Esophagus mucosa (tissue), 1 donor: Measurements from ENCODE around the gene COL13A1. TPM values are rescaled to one million over a fixed set of nuclear protein-coding genes. Genes with fewer than 3 reads are reported as not detected.
A peak's percentile ranks its signal among the peaks of the same experiment; 100 is the strongest.

Experiments used
- ATAC-seq: fragments of 200-7000 bp; cut with Tn5 transposase; one replicate; pipeline ENCODE4 v1.9.1; 2020
- total RNA-seq: library from RNA; stranded (reverse); gene quantifications from one replicate; pipeline ENCODE4 v1.2.4, GENCODE V29; 2023
- donor health status: DM: yes; HTN: yes; CAD: no.

The COL13A1 gene
- total RNA-seq, 1 donor from 2014 or later = 0.92 TPM

DNA sequence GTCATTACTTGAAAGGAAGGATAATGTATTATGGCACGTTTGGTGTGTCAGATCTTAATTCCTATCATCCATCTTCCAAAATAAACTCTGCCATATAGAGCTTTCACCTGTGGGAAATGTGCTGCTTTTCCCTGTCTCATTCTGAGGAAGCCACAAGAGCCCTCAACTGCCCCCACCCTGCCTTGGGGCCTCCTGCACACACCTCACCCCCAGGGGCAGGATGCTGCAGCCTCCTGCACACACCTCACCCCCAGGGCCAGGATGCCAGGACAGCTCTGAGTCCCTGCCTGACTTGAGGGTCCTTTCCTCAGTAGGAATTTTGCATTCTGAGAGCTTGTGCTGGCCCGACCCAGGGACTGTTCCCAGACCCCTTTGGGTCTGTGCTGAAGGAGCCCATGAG lies 67.1 kb downstream of the COL13A1 start:
- no peak for ATAC-seq

- peak; percentile 1 for ATAC-seq
Observed at GRCh38 chr10:69869291-69869961, 67.7 kb downstream of the COL13A1 start.

DNA sequence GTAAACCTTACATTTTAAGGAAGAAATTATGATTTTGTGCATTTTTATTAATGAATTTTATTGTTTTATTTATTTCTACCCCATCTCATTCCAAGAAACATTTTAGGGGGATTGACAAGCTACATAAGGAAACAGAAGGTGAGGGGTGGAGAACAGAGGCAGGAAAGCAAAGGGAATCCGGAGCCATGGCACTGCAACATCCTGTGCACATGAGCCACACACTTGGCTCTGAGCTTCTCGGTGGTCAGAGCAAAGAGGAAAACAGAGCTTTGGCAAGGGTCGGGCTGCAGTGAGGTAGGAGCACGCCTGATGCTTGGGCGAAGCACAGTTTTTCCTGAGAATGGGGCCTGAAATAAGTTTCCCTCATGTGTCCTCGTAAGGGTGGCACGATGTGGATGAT lies 68.9 kb downstream of the COL13A1 start:
- no peak for ATAC-seq

DNA sequence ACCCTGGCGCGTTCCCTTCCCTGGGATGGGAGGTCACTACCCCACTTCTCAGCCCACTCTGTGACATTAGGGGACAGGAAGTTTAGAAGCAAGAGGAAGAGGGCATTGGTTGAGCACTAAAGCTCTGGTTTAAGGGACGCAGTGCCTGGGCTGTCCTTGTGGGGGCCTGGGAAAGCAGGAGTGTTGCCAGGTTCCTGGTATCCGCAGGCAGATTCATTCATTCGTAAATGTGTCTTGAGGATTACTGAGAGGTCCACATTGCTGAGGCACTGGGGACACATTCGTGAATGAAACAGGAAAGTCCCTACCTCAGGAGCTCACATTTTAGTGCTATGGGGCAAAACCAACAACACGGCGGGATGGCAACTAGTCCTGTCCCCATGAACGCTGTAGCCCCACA lies 69.4 kb downstream of the COL13A1 start:
- ATAC-seq = no peak

- ATAC-seq = no peak
Observed at GRCh38 chr10:69872323-69872722, 70.6 kb downstream of the COL13A1 start.

- no peak for ATAC-seq
Observed at GRCh38 chr10:69873135-69873639, 71.5 kb downstream of the COL13A1 start.

DNA sequence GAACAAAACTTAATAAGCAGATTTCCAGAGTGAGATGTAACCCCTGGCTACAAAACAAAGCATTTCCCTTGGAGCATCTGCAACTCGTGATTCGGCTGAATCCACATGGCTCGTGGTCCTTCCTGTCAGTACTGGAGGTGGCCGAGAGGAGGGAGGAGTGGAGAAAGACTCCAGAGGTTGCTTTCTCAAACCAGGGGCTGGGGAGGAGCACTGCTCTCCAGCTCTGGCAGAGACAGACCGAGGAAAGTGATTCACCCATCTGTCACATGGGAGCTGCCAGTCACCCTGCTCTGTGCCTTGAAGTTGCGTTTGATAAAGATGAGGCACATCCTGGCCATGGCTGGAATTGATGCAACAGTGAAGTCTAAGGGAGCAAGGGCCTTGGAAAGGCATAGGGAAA lies 72.7 kb downstream of the COL13A1 start:
- ATAC-seq = peak; percentile 42

- ATAC-seq = no peak
Observed at GRCh38 chr10:69875856-69876255, 74.2 kb downstream of the COL13A1 start.

DNA sequence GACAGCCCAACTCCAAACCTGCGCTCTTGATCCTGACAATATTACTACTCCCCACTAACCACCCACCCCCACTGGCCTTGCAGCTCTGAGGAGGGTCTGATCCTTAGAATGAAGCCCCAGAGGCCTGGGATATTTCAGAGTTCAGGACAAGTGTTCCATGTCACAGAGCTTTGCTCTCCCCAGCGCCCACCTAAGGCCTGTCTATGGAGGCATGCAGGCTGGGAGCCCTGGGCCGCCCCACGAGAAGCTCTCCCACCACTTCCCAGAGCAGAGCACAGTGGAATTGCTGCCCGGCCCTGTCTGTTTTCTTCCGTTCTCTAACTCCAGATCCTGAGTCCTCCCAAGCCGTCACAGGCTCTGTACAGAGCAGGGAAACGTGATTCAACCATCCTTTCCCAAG lies 74.6 kb downstream of the COL13A1 start:
- no peak for ATAC-seq

- no peak for ATAC-seq
Observed at GRCh38 chr10:69876931-69877330, 75.2 kb downstream of the COL13A1 start.

DNA sequence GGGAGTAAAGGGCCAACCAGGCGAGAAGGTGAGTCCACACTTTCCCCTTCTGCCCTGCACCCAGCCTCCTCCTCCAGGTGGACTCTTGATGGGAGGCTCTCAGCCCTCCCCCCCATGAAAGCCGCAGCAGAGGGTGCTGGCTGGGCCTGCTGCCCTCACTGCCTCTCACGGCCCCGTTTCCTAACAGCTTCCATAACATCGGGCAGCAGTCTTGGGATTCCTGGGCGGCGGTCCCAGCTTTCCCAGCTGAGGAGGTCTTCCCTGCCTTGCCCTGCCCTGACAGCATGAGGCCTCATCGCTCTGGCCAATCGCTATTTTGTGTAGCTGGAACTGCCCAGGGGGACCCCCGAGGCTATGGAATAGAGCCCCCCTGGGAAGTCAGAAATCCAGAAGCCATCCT lies 76.3 kb downstream of the COL13A1 start:
- no peak for ATAC-seq

- ATAC-seq = no peak
Observed at GRCh38 chr10:69878951-69879350, 77.2 kb downstream of the COL13A1 start.

DNA sequence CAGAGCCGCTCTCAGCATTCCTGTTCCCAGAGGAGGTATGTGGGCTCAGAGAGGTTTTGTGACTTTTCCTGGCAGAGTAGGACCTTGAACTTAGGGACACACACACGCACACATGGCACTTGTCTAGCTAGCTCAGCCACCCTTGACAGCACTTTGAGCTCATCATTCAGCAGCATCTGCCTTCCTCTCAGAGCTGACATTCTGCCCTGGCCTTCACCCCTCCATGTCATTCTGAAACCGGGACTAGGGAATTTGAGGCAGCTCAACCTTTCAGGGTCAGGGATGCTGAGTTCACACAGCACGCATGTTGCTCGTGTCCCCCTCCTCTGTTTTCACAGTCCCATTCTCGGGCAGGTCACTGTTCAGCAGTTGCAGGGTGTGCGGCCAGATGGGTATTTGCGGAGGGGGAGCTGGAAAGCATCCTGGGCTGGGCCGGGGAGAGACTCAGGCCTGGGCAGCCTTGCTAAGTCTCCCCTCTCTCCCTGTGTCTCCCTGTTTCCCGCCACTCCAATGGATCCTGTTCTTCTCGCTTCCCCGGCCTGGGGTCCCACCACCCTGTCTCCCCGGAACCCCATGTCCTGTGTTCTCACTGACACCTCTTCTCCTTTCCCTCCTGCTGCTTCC lies 78.0 kb downstream of the COL13A1 start:
- no peak for ATAC-seq

DNA sequence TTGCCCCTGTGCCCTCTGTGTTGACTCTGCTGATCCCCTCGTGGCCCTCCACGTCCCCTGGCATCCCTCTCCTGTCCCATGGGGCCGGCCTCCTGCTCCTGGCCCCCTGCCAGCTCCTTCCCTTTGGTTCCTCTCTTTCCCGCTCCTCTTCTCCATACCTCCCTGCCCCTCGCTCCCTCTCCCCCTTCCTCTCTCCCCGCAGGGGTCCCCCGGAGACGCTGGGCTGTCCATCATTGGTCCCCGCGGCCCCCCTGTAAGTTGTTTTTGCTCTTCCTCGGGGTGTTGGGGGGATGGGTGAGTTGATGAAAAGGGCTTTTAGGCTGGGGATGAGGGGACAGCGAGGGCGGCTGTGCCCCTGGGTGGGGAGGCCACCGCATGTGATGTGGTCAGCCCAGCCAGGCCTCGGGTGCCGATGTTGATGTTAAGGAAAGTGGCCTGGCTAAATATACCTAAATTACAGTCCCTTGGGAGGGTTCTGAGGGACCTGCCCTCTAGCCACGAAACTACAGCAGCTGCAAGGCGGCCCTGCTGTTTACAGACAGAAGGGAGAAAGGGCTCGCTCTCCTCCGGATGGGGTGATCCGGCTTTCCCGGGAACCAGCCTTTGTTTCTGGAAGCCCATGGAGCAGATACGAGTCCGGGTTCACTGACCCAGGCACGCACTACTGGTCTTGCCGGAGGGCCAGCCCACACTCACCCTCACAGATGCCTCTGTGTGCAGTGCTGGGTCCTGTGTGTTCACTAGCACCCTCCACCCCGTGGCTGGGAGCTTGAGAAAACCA lies 78.8 kb downstream of the COL13A1 start:
- ATAC-seq = no peak

DNA sequence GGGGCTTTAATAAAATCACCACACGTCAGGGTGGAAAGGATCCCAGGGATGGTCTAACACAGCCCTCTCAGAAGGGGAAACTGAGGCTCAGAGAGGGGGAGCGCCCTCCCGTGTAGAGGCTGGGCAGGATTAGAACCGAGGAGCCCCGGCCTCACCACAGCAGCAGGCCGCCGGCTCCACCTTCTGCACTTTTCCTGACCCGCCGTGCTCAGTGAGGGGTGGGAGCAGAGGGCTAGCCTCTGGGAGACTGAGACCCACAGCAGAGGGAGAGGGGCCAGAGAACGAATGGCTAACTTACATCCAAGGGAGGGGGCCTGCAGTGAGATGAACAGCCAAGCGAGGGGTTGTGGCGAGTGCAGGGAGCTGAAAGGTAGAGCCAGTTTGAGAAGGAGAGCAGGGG lies 79.5 kb downstream of the COL13A1 start:
- no peak for ATAC-seq

DNA sequence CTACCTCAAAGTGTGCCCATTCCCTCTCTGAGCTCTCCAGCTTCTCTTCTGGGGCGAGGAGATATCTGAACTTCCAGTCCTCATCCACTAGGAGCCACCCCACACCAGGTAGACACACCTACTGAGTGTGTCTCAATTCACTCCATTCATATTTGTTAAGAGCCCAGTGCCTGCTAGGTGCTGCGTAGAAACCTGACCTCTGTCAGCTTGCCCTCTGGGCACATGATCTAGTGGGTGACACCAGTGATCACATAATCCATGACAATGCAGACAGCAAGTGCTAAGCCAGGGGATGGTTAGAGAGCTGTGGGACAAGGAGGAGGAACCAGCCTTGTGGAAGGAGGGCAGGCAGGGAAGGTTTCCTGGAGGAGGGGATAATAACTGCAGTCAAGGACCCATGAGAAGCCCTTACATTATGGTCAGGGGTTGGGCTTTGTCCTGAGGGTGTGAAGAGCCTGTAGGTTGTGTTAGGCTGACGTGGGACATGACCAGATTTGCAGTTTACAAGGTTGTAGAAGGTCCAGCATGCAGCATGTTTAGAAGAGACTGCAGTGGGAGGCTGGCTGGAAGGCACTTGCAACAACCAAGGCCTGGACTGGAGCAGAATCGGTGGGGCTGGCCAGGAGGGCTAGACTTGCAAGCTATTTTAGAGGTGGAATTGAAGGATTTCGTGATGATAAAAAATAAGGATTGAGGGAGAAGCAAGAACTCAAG lies 81.8 kb downstream of the COL13A1 start:
- ATAC-seq = peak; percentile 91

DNA sequence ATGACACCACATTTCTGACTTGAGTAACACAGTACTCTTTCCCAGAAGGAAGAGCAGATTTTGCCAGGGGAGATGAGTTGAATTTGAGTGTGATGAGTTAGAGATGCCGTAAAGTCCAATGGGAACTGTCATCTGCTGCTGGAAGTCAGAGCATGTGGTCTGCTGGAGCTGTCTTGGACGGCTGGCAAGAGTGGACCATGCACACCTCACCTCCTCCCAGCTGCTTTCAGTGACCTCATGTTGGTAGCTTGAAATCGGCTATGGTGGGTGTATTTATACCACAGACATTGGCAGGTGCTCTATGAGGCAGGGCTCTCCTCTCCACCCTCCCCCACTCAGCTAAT lies 82.3 kb downstream of the COL13A1 start:
- no peak for ATAC-seq

DNA sequence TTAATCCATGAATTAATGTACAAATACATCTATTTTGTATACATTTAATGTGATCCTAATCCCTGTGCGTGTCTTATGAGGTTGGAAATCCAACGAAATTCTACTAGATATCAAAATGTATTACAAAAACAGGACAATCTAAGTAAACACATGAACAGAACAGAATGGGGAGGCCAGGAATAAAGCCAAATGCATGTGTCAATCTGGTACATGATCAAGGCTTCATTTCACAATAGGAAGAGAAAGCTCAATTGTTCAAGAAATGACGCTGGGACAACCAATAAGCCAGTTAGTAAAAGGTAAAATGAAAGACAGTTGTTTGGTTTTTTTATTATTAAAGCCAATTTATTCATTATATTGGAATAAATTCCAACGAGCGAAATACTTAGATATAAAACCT lies 83.0 kb downstream of the COL13A1 start:
- ATAC-seq = no peak

DNA sequence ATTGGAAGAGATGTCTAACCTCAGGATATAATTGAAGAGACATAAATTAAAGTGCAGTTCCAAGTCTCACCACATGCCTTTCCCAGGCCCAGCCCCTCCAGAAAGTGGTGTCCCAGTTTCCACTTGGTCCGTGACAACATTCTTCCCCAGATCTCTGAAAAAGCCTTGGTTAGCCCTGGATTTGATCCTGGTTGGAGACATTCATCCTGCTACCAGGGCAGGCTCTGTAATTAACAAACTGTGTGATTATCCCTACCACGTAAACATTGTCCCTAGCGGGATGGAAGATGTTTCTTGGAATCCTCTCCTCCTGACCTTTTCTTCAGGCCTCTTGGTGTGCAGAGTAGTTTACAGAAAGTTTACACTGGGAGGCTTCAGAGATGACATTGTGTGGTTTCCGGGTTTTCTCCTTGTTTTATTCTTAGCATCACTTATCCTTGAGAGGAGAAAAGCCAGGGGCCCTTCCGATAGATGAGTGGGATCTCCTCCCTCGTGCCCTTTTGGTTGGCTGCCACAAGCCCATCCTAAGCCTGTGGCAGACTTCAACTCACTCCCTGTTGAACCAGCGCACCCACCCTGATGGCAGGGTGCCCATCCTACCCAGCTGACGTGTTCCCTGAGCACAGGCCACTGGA lies 83.8 kb downstream of the COL13A1 start:
- ATAC-seq = no peak

GRCh38 chr10:69888882-69889584 lies 87.3 kb downstream of the COL13A1 start:
- no peak for ATAC-seq

DNA sequence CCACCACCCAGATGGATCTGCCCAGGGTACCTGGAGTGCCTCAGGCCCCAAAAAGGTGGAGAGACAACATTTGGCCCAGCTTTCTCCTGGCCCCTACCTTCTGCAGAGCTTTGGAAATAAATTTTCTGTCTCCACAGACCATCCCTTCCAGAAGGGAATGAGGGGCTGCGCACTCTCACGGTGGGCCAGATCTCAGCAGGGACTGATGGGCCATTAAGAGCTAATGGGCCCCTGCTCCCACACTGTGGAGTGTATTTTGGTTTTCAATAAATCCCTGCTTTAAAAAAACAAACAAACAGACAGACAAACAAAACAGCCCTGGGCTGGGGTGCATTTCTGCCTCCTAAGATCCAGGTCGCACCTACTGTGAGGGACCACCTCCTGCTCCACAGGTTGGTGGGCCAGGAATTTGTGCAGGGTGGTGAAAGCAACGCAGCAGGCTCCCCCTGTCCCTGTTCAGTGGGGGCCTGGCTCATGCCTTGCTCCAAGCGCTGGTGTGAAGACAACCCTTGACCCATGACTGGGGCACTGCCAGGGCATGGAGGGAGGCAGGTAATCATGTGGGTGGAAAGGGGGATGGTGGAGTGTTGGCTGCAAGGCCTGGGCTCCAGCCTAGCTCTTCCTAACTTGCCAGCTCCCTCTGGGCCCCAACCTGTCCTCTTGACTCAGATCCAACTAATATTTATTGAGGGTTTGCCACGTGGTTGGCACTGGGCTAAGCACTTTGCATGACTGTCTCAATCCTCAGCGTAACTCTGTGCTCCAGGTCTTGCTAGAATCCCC lies 88.5 kb downstream of the COL13A1 start:
- ATAC-seq = peak; percentile 49
